GM19452 (cell line): ENCODE results near the gene HUNK.

Experiments used
- ATAC-seq: cut with Tn5 transposase; IDR thresholded peaks from one replicate; pipeline ENCODE4 v1.9.1; 2021; ENCODE audit not compliant: unreplicated experiment

Gene HUNK

GRCh38 chr21:32044205-32045180, 171.7 kb downstream of the HUNK start:
- ATAC-seq = no peak

GRCh38 chr21:32046191-32046590, 173.4 kb downstream of the HUNK start:
- no peak for ATAC-seq

- ATAC-seq = no peak
Observed at GRCh38 chr21:32048353-32048752, 175.5 kb downstream of the HUNK start.
